ENCODE data around the gene PDE4B. TPM values are rescaled to one million over a fixed set of nuclear protein-coding genes. Genes with fewer than 3 reads are reported as not detected.

PDE4B gene
- polyA plus RNA-seq, 1 donor from 2014 or later: 135 TPM

- Histone ChIP-seq H3K36me3 (ENCODE audit: insufficient read depth, low read length) (no peaks in the 10 kb centered on the region), H3K9me2 (ENCODE audit: insufficient read depth, low read length) (no peaks in the 10 kb centered on the region), H3K4me2 (ENCODE audit: low read length) (no peak overlapping the region), H3K79me2 (replicated peaks; ENCODE audit: insufficient read depth, low read length) (no peaks in the 10 kb centered on the region), H3K27me3 (ENCODE audit: insufficient read depth, low read depth, low read length) (no peaks in the 10 kb centered on the region), H4K20me1 (ENCODE audit: insufficient read depth) (no peaks in the 10 kb centered on the region), H2AFZ (ENCODE audit: low read depth, low read length) (no peak overlapping the region), H3K9me3 (ENCODE audit: low read length) (no peaks in the 10 kb centered on the region), H3K4me3 (ENCODE audit: low read length) (no peak overlapping the region), H3K9ac (ENCODE audit: low read length) (no peak overlapping the region), H3F3A (ENCODE audit: insufficient read depth, low read length, poor library complexity, severe bottlenecking) (no peaks in the 10 kb centered on the region), H3K27ac (ENCODE audit: low read length) (no peak overlapping the region)
- TF ChIP-seq POLR2AphosphoS5 (IDR thresholded peaks at IDR 0.05): no peak
- TF ChIP-seq RAD21 (conservative IDR thresholded peaks at IDR 0.05): no peak
- no peak for TF ChIP-seq SMC3 (conservative IDR thresholded peaks at IDR 0.05; ENCODE audit: poor library complexity)
- no peak for TF ChIP-seq EP300 (conservative IDR thresholded peaks at IDR 0.05; ENCODE audit: poor library complexity, severe bottlenecking)
- no peak for TF ChIP-seq EZH2 (IDR thresholded peaks at IDR 0.05; ENCODE audit: borderline replicate concordance, insufficient read depth, low read length, poor library complexity, severe bottlenecking)
- no peak for TF ChIP-seq TAF1 (IDR thresholded peaks at IDR 0.05; ENCODE audit: low read depth)
- no peak for TF ChIP-seq MXI1 (conservative IDR thresholded peaks at IDR 0.05; ENCODE audit: poor library complexity, severe bottlenecking)
- TF ChIP-seq, protein P1, sequence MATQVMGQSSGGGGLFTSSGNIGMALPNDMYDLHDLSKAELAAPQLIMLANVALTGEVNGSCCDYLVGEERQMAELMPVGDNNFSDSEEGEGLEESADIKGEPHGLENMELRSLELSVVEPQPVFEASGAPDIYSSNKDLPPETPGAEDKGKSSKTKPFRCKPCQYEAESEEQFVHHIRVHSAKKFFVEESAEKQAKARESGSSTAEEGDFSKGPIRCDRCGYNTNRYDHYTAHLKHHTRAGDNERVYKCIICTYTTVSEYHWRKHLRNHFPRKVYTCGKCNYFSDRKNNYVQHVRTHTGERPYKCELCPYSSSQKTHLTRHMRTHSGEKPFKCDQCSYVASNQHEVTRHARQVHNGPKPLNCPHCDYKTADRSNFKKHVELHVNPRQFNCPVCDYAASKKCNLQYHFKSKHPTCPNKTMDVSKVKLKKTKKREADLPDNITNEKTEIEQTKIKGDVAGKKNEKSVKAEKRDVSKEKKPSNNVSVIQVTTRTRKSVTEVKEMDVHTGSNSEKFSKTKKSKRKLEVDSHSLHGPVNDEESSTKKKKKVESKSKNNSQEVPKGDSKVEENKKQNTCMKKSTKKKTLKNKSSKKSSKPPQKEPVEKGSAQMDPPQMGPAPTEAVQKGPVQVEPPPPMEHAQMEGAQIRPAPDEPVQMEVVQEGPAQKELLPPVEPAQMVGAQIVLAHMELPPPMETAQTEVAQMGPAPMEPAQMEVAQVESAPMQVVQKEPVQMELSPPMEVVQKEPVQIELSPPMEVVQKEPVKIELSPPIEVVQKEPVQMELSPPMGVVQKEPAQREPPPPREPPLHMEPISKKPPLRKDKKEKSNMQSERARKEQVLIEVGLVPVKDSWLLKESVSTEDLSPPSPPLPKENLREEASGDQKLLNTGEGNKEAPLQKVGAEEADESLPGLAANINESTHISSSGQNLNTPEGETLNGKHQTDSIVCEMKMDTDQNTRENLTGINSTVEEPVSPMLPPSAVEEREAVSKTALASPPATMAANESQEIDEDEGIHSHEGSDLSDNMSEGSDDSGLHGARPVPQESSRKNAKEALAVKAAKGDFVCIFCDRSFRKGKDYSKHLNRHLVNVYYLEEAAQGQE (IDR thresholded peaks at IDR 0.05; ENCODE audit: borderline replicate concordance): no peak
- TF ChIP-seq CTCF (IDR thresholded peaks at IDR 0.05; ENCODE audit: poor library complexity, severe bottlenecking): no peak
These were observed 477.6 kb downstream of the PDE4B start for GRCh38 chr1:66270119-66270812.

GRCh38 chr1:66271216-66271903 lies 478.7 kb downstream of the PDE4B start:
- Histone ChIP-seq H4K20me1 (ENCODE audit: insufficient read depth) (no peaks in the 10 kb centered on the region), H3K4me3 (ENCODE audit: low read length) (peak overlapping the region; percentile 19), H3K9me2 (ENCODE audit: insufficient read depth, low read length) (no peaks in the 10 kb centered on the region), H3F3A (ENCODE audit: insufficient read depth, low read length, poor library complexity, severe bottlenecking) (no peaks in the 10 kb centered on the region), H3K36me3 (ENCODE audit: insufficient read depth, low read length) (no peaks in the 10 kb centered on the region), H3K9me3 (ENCODE audit: low read length) (no peaks in the 10 kb centered on the region), H3K4me2 (ENCODE audit: low read length) (no peak overlapping the region), H2AFZ (ENCODE audit: low read depth, low read length) (no peak overlapping the region), H3K27ac (ENCODE audit: low read length) (peak overlapping the region; percentile 1), H3K9ac (ENCODE audit: low read length) (no peak overlapping the region), H3K79me2 (replicated peaks; ENCODE audit: insufficient read depth, low read length) (no peaks in the 10 kb centered on the region), H3K27me3 (ENCODE audit: insufficient read depth, low read depth, low read length) (no peaks in the 10 kb centered on the region)
- TF ChIP-seq SMC3 (conservative IDR thresholded peaks at IDR 0.05; ENCODE audit: poor library complexity): no peak
- TF ChIP-seq, protein P1 (IDR thresholded peaks at IDR 0.05; ENCODE audit: borderline replicate concordance): no peak
- TF ChIP-seq RAD21 (conservative IDR thresholded peaks at IDR 0.05): no peak
- no peak for TF ChIP-seq CTCF (IDR thresholded peaks at IDR 0.05; ENCODE audit: poor library complexity, severe bottlenecking)
- TF ChIP-seq EZH2 (IDR thresholded peaks at IDR 0.05; ENCODE audit: borderline replicate concordance, insufficient read depth, low read length, poor library complexity, severe bottlenecking): no peak
- TF ChIP-seq EP300 (conservative IDR thresholded peaks at IDR 0.05; ENCODE audit: poor library complexity, severe bottlenecking): no peak
- no peak for TF ChIP-seq POLR2AphosphoS5 (IDR thresholded peaks at IDR 0.05)
- no peak for TF ChIP-seq MXI1 (conservative IDR thresholded peaks at IDR 0.05; ENCODE audit: poor library complexity, severe bottlenecking)
- TF ChIP-seq TAF1 (IDR thresholded peaks at IDR 0.05; ENCODE audit: low read depth): no peak

Data from neural cell (in vitro differentiated cells).